GM10847 (cell line): Measurements from ENCODE around the gene PAMR1.

ENCODE experiments used
- POLR2A ChIP-seq: IDR thresholded peaks from 2 replicates; pipeline ENCODE4 v1.6.1; 2011; ENCODE audit not compliant: insufficient read length; ENCODE audit errors: extremely low read depth

Gene PAMR1

DNA sequence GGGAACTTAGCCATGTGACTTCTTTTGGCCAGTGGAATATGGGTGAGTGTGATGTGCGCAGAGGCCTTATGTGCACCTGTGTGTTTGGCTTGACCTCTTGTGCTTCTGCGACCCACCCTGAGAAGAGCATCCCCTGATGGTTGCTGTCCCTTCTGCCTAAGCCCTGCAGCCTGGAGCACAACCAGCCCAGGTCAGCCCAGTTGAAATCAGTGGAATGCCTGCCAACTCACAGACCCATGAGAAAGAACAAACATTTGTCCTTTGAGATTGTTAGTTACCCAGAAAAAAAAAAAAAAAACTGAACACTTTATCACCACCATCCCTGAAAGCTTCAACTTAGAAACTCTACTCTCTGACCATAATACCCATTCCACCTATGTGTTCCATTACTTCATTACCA lies 38.5 kb downstream of the PAMR1 start:
- TF ChIP-seq POLR2A = no peak

DNA sequence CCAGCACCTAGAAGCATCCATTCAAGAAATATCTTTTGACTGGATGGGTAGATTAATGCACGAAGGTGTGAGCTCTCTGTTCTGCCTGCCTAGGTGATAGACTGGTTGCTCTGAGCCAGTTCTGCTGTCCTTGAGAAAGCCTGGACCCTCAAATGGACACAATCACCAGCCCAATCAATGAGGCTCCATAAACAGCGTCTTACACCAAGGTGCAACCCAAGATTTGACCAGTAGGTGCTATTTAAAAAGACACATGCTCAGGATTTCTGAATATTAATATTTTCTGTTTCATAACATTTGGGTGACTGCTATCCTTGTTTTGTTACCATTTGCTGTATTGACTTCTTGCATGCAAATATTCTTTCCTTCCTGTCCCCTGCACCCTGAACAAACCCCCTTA lies 39.0 kb downstream of the PAMR1 start:
- TF ChIP-seq POLR2A = no peak

DNA sequence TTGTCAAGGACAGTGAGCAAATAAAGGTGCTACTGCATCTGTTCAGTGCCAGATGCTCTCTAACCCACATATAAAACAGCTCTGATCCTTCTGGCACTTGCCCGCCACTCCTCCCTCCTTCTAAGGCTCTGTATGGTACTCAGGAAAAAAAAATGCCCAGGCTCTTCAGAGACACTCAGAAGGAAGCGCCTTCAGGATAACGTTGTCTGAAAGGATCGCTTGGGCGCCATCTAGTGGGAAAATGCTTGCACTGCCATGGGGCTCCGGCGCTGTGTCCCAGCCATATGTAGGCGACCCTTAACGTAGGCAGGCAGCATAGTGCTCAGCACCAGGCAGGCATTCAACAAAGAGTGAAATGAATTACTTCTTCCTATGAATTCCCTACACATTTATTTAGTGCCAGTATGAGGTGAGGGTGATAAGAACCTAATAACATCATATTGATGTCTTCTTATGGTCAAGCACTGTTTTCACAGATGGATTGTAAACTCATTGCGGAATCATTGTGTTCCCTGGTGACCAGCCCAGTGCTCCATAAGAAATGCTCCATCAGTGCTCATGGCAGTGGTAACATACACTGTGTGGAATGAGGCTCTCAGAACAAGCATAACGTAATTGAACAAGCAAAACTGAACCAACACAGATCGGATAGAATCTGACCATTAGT lies 39.6 kb downstream of the PAMR1 start:
- no peak for TF ChIP-seq POLR2A

DNA sequence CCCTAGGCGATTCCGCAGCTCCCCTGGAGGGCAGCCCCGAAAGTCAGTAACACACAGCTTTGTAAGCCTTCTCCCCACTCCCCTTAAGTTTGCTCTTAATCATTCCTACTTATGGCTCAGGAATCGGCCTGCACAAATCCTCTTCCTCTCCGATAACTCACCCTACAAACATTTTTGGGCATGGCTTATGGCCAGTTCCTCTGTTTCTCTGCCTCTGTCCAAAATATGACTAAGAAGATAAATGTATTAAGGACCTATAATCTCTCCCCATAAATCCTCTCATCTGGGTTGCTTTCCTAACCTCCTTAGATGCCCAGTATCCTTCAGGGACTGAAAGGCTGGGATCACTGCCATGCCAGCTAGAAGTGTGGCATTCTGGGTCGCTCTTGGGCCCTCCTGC lies 41.0 kb downstream of the PAMR1 start:
- TF ChIP-seq POLR2A = no peak

DNA sequence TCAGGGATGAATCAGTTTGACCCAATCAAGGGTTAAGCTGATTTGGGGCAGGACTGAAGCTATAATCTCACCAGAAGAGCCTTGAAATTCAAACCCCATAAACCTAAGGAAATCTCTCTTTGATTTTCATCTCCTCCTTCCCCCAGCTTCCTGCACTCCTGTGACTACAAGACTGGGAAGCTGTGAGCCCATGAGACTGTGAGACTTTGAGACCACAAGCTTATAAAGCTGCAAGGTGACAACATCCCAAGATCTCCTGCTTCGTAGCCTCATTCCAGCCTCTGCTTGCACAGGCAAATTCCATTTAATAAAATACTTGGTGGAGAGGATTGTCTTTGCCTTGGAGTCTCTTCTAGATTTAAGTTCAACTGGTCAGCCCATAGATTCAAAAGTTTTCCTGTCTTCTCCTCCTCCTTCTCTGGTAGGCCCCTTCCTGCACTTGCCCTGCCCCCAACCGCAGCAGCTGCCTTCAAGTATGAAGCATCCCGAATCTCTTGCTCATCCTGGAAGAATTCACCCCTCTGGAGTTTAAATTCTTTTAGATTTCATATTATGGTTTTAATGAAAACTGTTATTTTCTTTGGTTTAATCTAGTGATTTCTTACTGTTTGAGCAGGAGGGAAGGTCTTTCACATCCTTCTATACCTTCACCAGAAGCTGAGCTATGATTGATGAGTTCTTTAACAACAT lies 42.1 kb downstream of the PAMR1 start:
- no peak for TF ChIP-seq POLR2A

DNA sequence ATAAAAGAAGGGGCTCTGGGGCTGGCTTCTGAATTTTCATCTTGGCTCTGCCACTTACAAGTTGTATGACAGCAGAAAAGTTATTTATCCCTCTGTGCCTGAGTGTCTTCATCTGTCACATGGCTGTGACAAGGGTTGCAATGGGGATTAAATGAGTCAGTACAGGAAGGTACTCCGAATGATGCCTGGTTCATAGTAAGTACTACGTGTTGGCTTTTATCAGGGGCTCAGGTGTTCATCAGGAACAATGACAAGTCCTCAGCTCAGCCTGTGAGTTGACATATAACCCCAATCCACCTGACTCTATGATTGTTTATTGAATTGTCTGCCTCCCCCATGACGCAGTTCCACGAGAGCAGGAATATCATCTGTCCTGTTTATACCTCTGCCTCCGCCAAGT lies 45.7 kb downstream of the PAMR1 start:
- TF ChIP-seq POLR2A = no peak

DNA sequence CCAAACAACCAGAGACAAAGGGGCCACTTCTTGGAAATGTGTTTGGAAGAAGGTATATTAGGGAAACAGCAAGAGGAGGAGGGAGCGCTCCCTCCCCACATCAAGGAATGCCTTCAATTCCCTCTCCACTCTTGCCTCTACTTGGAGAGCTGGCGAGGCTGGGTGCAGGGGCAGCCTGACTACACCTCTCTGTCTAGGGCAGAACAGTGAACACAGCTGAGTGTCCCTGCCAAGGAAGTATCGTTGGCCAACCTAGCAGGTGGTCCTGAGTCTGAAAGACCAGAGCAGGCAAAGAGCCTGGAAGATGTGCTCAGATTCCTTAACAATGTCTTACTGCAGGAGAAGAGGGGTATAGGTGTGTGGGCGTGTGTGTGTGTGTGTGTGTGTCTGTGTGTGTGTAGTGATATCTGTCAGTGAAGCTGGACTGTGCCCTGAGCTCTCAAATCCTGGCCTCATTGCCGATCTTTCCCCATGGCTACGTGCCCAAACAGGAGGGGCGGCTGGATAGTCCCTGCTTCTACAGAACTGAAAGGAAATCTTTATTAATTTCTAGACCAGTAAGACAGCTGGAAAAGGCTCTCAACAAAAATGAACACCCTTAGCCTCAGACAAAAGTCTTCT lies 46.8 kb downstream of the PAMR1 start:
- no peak for TF ChIP-seq POLR2A

DNA sequence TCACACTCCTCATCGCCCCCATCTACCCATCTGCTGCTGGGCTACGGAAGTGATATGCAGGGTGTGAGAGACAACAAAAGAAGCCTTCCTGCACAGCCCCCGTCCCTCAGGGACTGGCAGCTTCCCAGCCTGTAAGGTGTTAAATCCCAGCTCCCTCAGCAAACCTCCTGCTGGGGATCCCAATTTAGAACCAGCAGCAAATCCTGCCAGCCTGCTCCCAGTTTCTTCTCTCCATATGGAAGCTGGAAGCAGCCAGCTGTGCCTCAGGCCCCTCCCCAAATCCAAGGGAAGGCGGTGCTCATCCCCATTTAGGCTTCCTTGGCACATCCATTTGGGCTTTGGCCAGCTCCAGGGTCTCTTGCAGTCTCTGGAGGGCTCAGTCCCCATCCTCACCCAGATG lies 47.5 kb downstream of the PAMR1 start:
- no peak for TF ChIP-seq POLR2A

DNA sequence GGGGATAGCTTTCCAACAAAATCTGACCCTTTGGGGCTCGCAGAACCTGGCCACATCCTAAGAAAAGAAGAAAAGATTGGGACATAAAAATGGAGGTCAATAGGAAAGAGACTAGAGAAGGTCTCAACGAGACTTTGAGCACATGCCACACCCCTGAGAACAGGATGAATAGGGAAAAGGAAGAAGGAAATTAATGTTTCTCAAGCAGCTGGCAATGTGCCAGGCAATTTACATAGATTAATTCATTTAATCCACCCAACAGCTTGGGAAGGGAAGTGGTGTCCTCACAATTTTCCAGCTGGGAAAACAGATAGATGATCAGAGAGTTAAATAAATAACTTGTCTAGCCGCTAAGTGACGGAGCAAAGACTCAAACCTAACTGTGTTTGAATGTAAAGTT lies 50.7 kb downstream of the PAMR1 start:
- TF ChIP-seq POLR2A = no peak

DNA sequence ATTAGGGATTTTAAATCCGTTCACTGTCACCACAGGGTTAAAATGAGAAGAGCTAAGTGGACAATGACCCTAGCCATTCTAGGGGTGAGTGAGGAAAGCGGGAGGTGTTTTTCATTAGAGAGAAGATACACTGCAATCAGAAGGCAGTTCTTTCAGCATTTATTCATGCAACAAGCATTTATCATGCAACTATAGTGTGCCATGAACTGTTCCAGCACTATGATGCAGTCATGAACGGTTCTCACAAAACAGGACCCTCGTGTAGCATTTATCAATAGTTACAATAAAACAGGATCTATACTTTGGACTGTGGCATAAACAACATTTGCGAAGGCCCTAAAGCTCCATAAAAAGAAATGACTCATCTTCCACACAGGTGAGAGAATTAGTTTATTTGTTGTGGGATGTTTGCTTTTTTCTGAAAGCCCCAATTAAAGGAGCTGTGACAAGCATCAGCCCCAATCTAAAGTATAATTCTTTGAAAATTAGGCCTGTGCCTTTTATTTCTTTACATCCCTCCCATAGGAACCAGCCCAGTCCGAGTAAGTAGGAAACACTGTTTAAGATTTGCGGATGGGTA lies 51.5 kb downstream of the PAMR1 start:
- TF ChIP-seq POLR2A = no peak

DNA sequence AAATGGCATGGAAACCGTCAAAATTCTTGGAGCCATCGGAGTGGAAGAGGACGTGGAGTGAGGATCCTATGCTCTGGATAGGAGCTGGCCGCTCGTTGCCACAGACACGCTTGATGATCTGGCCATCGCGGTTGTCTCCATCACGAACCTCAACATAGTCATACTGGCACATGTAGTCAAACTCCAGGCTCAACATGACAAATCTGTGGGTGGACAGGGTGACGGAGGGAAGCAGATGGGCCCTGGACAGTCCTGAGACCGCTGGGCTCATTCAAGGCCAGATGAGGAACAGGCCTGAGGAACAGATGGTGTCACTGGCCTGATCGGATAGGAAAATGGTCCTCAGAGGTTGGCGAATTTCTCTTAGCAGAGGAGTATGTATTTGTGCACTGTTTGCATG lies 54.8 kb downstream of the PAMR1 start:
- no peak for TF ChIP-seq POLR2A

DNA sequence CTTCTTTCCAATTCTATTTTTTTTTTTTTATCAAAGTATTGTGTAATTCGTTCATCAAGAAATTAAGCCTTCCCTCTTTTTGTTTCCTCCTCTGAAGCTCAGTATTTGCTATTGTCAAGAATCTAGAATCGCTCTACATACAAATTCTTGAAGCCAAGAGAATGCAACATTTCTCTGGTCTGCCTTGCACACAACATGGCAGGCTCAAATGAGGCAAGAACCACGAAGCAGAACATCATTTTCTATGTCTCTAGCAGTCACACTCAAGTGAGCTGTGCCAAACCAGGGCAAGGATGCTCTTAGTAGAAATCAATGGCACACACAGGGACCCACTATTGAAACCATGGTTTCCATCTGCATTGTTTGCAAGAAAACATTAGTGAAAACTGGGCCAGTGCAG lies 59.4 kb downstream of the PAMR1 start:
- TF ChIP-seq POLR2A = no peak

DNA sequence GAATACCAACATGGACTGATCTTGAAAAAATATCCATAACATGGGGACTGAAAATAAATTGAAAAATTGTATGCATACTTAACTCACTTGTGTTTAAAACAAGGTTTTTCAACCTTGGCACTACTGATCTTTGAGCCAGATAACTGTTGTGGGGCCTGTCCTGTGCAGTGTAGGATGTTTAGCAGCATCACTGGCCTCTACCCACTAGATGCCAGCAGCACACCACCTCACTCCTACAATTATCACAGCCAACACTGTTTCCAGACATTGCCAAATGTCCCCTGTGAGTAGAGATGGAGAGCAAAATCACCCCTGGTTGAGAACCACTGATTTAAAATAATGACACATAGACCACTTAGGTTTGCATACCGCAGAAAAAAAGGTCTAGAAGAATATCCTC lies 61.1 kb downstream of the PAMR1 start:
- no peak for TF ChIP-seq POLR2A

DNA sequence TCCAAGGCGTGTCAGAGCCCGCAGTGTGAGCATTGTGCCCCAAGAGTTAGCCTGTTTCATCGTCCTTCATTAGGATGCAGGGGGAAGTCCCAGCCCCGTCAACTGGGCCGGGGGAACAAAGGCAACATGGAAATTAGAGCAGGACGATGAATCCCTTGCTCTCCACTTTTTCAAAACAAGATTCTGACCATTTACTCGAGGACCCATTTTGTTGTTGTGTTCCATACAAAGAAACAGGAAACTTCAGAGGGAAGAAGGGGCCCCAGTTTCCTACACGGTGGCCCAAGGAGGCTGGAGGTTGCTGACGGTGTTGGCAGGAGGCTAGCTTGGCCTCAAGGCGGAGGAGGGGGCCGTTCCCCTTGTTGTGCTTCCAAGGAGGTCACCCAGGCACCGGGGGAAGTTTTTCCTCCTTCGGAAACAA lies 62.1 kb downstream of the PAMR1 start:
- no peak for TF ChIP-seq POLR2A

DNA sequence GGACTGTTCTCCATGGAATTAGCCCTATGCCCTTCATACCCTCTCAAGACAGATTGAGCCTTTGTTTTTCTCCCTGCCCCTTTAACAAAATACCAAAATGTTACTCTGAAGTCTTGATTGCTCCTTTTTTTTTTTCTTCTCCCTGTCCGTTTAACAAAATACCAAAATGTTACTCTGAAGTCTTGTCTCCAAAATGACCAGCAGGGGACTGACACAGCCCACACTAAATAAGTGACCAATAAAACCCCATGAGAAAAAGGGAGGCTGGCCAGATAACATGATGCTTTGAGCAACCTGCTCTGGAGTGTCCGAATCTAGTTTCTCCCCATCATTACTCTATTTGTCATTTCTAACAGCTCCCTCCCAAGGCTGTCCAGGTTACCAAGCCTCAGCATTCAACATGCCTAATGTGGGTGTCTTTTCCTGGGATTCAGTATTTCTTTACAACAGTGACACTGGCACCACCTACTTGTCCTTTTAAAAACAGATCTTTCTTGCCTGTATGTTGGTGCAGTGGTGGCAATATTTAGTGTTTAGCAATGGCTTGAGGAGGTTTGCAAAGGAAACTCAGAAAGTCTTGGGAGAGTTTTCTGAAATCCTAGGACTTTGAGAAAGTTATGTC lies 63.4 kb downstream of the PAMR1 start:
- no peak for TF ChIP-seq POLR2A

DNA sequence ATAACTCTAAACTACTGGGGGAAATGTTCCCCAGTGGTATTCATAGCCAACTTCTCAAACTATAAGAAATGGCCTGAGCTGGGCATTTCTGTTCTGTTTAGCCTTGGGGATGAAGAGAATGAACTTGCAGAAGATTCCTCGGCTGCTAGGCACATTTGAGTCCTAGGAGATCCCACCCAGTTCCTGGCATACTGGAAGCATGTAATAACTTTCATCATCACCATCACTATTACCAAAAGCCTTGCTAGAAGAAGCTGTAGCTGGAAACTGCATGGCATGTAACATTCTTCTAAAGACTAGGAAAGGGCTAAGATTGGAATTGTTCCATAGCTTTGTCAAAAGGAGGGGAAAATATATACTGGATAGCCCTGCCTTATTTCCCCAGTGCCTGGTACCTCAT lies 65.9 kb downstream of the PAMR1 start:
- no peak for TF ChIP-seq POLR2A
